Endothelial cell of umbilical vein (primary cell): ENCODE results near the gene SPON1. TPM values are rescaled to one million over a fixed set of nuclear protein-coding genes. Genes with fewer than 3 reads are reported as not detected.

Experiments
- BruUV-seq: library from RNA; stranded (reverse); fragments of 400-500 nt; replicated peaks from 2 replicates; lab custom pipeline; 2021; lab: Mats Ljungman, UMichigan
- CTCF ChIA-PET: fragments of 300-600, 350-600 bp; sonication (Branson Sonifier 250); formaldehyde crosslinking; loops from one replicate; lab custom pipeline; 2021; ENCODE audit warnings: antibody characterized with exemption, inconsistent platforms; lab: Charles Lee
- POLR2A ChIA-PET: fragments of 300-600, 350-600 bp; sonication (Branson Sonifier 250); formaldehyde crosslinking; loops from one replicate; lab custom pipeline; 2021; ENCODE audit warnings: antibody characterized with exemption, inconsistent platforms; lab: Charles Lee
- DNase-seq: peaks from one replicate; pipeline ENCODE4 v3.0.0-alpha.2; 2011; ENCODE audit warnings: low read depth, low spot score
- FAIRE-seq: peaks from 2 replicates; lab custom pipeline; 2011; peaks lifted over from hg19 to GRCh38; lab: Jason Lieb, UNC
- H2AFZ ChIP-seq: 2 replicates; pipeline ENCODE4 v1.6.0; 2012; ENCODE audit warnings: low read depth, low read length, control low read depth, inconsistent platforms
- H3K27ac ChIP-seq: 2 replicates; pipeline ENCODE4 v1.5.1; 2011; ENCODE audit warnings: low read depth, mild to moderate bottlenecking, control low read depth, low read length, moderate library complexity; ENCODE audit not compliant: insufficient read depth
- H3K27me3 ChIP-seq, 2 experiments: 2 replicates each; pipeline versions ENCODE4 v1.6.0 to v1.6.1; 2011; ENCODE audit warnings: low read length in 2 of 2, mixed read lengths in 1 of 2; ENCODE audit not compliant: control insufficient read depth in 2 of 2, insufficient read depth in 2 of 2
- H3K36me3 ChIP-seq, 2 experiments: 2 replicates in 1 of 2; 3 replicates in 1 of 2; pipeline ENCODE4 v1.5.1; 2011; ENCODE audit warnings: low read length in 2 of 2, mild to moderate bottlenecking in 1 of 2, moderate library complexity in 1 of 2; ENCODE audit not compliant: control insufficient read depth in 2 of 2, insufficient read depth in 2 of 2; ENCODE audit errors: extremely low read depth in 1 of 2
- H3K4me1 ChIP-seq: 3 replicates; pipeline ENCODE4 v1.5.1; 2011; ENCODE audit warnings: mild to moderate bottlenecking, low read length; ENCODE audit not compliant: control insufficient read depth, insufficient read depth; ENCODE audit errors: extremely low read depth
- H3K4me2 ChIP-seq: 2 replicates; pipeline ENCODE4 v1.6.1; 2011; ENCODE audit warnings: low read length, control low read depth, mixed read lengths; ENCODE audit not compliant: insufficient read depth
- H3K4me3 ChIP-seq, 3 experiments: fragments of 200-600 bp in 1 of 3; sonication (generic), shearing (Covaris generic) in 1 of 3; replicated peaks in 1 of 3; 2 replicates each; pipeline ENCODE4 v1.5.1; 2011 to 2016; ENCODE audit warnings: control low read depth in 3 of 3, low read length in 3 of 3, mild to moderate bottlenecking in 2 of 3, inconsistent platforms in 1 of 3, low read depth in 1 of 3, moderate library complexity in 1 of 3; ENCODE audit not compliant: insufficient read depth in 1 of 3
- H3K79me2 ChIP-seq: 2 replicates; pipeline ENCODE4 v1.6.0; 2012; ENCODE audit warnings: low read length, inconsistent platforms; ENCODE audit not compliant: control insufficient read depth, insufficient read depth
- H3K9ac ChIP-seq: replicated peaks from 2 replicates; pipeline ENCODE3; 2011; ENCODE audit warnings: low read length, control low read depth; ENCODE audit not compliant: insufficient read depth; ENCODE audit errors: extremely low read depth
- H3K9me1 ChIP-seq: replicated peaks from 3 replicates; pipeline ENCODE4 v1.6.0; 2011; ENCODE audit warnings: mild to moderate bottlenecking, low read length; ENCODE audit not compliant: control insufficient read depth, insufficient read depth; ENCODE audit errors: extremely low read depth
- H3K9me3 ChIP-seq: replicated peaks from 2 replicates; pipeline ENCODE4 v1.5.1; 2012; ENCODE audit warnings: low read length, inconsistent platforms; ENCODE audit not compliant: control insufficient read depth, insufficient read depth
- H4K20me1 ChIP-seq: replicated peaks from 2 replicates; pipeline ENCODE3; 2011; ENCODE audit warnings: mild to moderate bottlenecking, low read length; ENCODE audit not compliant: control insufficient read depth, insufficient read depth; ENCODE audit errors: extremely low read depth
- CTCF ChIP-seq, 2 donors: IDR thresholded peaks; 1 replicate in 1 of 2; 2 replicates in 1 of 2; pipeline ENCODE4 v1.5.1; 2011; ENCODE audit warnings: low read length in 2 of 2, mild to moderate bottlenecking in 2 of 2, moderate library complexity in 2 of 2, control low read depth in 1 of 2, inconsistent platforms in 1 of 2, low read depth in 1 of 2; ENCODE audit not compliant: insufficient read depth in 1 of 2; ENCODE audit errors: extremely low read depth in 1 of 2
- EZH2 ChIP-seq: IDR thresholded peaks from 2 replicates; pipeline ENCODE4 v1.6.1; 2012; ENCODE audit warnings: borderline replicate concordance, low read depth, mild to moderate bottlenecking, moderate library complexity, low read length, inconsistent platforms; ENCODE audit not compliant: severe bottlenecking
- FOS ChIP-seq: IDR thresholded peaks from 2 replicates; pipeline ENCODE4 v1.6.1; 2011; ENCODE audit warnings: mild to moderate bottlenecking, low read length, moderate library complexity, borderline replicate concordance; ENCODE audit not compliant: insufficient read depth
- GATA2 ChIP-seq: IDR thresholded peaks from 2 replicates; pipeline ENCODE4 v1.7.0; 2011; ENCODE audit warnings: low read depth, mild to moderate bottlenecking, moderate library complexity, mixed read lengths, low read length; ENCODE audit not compliant: insufficient read length, insufficient read depth
- JUN ChIP-seq: IDR thresholded peaks from 2 replicates; pipeline ENCODE4 v1.6.1; 2011; ENCODE audit warnings: borderline replicate concordance, low read depth; ENCODE audit not compliant: insufficient read length, insufficient read depth
- MAX ChIP-seq: IDR thresholded peaks from 2 replicates; pipeline ENCODE4 v1.6.1; 2011; ENCODE audit not compliant: insufficient read depth, insufficient read length
- MYC ChIP-seq: IDR thresholded peaks from one replicate; pipeline ENCODE4 v1.6.1; 2011; ENCODE audit warnings: mild to moderate bottlenecking, low read depth, low read length
- POLR2A ChIP-seq: IDR thresholded peaks from 2 replicates; pipeline ENCODE4 v1.6.1; 2012; ENCODE audit warnings: low read depth, mild to moderate bottlenecking, control low read depth, low read length
- POLR2AphosphoS5 ChIP-seq: IDR thresholded peaks from 2 replicates; pipeline ENCODE4 v1.6.1; 2012; ENCODE audit warnings: low read depth, mild to moderate bottlenecking, control low read depth, low read length, moderate library complexity; ENCODE audit not compliant: insufficient read depth
- dilution Hi-C: fragments of 300-500 bp; cut with MboI; formaldehyde crosslinking; loops from one replicate; pipeline ENCODE4 v1.15.0; 2019; ENCODE audit warnings: low sequenced_read_pairs; ENCODE audit not compliant: extremely low pct_ligation_motif_present
- intact Hi-C: fragments of 100-400 bp; cut with micrococcal nuclease; formaldehyde crosslinking; loops from one replicate; pipeline ENCODE4 v1.10.0; 2022
- polyA plus RNA-seq, 4 experiments: library from polyadenylated mRNA; depleted of rRNA in 3 of 4; stranded (reverse) in 3 of 4; unstranded in 1 of 4; fragments of >200 nt; gene quantifications; 2 replicates each; pipeline versions ENCODE4 v1.2.1 to v1.2.3, GENCODE V29; 2011 to 2012; ENCODE audit warnings: missing spikeins in 1 of 4
- total RNA-seq: library from RNA; stranded (reverse); gene quantifications from 2 replicates; pipeline ENCODE4 v1.2.3, GENCODE V29; 2021

Gene SPON1
- total and polyA plus RNA-seq, 2 donors (not counting 3 experiments of a cell fraction or from before 2014, with no cell fraction given) = 0.31 TPM; not detected in 1

GRCh38 chr11:13983081-13983751 lies 20.7 kb downstream of the SPON1 start:
- Histone ChIP-seq H3K9me3 (no peaks in the 10 kb centered on the region), H3K9ac (no peak overlapping the region), H3K79me2 (no peaks in the 10 kb centered on the region), H3K4me1 (no peaks in the 10 kb centered on the region), H2AFZ (no peak overlapping the region), H3K4me3 (no peak overlapping the region), H3K4me2 (no peak overlapping the region), H3K9me1 (no peaks in the 10 kb centered on the region), H3K27me3 (no peaks in the 10 kb centered on the region), H3K27ac (no peak overlapping the region), H4K20me1 (no peaks in the 10 kb centered on the region), H3K36me3 (no peaks in the 10 kb centered on the region)
- ChIA-PET CTCF (no interaction called here), POLR2A (no interaction called here)
- DNase-seq = no peak
- no peak for FAIRE-seq
- intact Hi-C loops (no loop called here), dilution Hi-C loops (no loop called here)
- no TSS peak for BruUV-seq
- TF ChIP-seq GATA2 (no peak), CTCF (IDR thresholded peaks at IDR 0.05; ENCODE audit: extremely low read depth in 1 of 2, insufficient read depth in 1 of 2, low read depth in 1 of 2, low read length in 2 of 2) (no peak), EZH2 (no peak), JUN (no peak), FOS (no peak), POLR2AphosphoS5 (no peak), MYC (no peak), POLR2A (no peak), MAX (no peak)
